HG02870 (cell line): Measurements from ENCODE around the gene FGFBP2.
"Not testable (repeated sequence)": the region's sequence is repeated elsewhere in the genome, so short reads cannot be mapped to it uniquely, and the experiment has no call there.

Experiments used
- ATAC-seq: cut with Tn5 transposase; IDR thresholded peaks from one replicate; pipeline ENCODE4 v1.9.1; 2021; ENCODE audit warnings: mild to moderate bottlenecking, moderate library complexity; ENCODE audit not compliant: unreplicated experiment

Gene FGFBP2

DNA sequence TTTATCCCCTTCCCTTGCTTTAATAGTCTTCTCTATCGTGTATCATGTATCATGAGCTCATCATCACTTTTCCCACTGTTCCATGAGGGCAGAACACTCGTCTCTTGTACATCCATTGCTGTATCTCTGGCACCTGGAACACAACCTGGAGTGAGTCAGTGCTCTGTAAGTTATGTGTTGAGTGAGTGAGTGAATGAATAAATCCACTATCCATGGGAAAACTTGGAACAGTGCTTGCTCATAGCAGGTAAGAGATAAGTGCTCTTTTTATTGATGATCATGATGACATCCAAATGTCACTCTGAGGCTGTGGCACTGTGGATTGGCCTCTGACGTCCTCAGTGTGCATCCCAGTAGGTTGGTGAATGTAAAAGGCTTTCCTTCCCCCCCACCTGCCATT is 28.7 kb downstream of the FGFBP2 start:
- no peak for ATAC-seq

DNA sequence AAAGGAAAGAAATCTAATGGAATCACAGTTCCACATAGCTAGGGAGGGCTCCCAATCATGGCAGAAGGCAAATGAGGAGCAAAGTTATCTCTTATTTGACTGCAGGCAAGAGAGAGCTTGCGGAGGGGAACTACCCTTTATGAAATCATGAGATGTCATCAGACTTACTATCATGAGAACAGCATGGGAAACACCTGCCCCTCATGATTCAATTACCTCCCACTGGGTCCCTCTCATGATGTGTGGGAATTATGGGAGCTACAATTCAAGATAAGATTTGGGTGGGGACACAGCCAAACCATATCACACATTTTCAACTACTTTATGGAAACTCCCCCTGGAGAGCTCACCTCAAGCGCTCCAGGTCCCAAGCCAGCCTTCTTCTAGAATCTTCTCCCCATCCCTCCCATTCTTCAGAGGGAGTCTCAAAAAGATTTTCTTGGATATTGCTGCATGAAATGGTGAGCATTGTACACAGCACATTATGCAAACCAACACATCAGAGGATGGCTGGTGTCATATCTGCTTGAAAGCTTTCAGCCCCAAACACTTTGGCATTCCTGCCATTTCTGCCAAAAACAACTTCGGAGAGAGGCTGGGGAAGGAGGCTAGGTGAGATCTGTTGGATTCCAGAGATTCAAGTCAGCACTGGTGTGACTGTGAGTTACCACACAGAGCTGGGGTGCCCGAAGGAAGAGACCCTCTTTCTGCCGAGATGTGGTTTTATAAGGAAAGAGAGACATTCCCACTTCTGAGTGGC is 31.3 kb downstream of the FGFBP2 start:
- ATAC-seq, result no peak

DNA sequence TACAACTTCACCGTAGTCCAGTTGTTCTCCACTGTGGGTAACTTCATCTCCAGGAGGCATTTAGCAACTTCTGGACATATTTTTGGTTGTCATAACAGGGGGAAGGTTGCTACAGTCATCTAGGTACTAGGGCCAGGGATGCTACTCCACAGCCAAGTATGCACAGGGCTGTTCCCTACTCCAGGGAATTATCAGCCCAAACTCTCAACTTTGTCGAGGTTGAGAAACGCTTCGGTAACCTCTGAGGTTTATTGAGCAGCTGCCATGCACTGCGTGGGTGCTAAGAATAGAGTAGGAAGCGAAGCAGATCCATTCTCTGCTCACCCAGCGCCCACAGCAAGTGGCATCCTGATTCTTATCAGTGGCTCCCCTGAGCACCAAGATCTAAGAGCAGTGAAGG is 32.7 kb downstream of the FGFBP2 start:
- no peak for ATAC-seq

DNA sequence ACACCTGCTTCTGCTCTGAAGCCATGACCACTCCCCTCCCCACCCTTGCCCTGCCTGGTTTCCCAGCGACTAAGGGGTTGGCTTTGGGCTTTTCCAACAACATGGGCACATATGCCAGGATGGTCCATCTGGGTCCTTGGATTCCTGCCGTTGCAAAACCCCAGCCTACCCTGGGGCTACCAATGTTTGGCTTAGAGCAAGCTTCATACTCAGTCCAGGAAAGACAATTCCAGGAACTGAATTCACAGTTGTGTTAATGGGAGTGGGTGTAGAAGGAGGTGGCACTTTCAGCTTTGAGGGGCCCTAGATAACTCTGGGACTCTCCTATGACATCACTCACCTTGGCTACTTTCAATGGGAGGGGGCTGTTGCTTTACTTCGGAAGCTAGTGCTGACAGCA is 33.4 kb downstream of the FGFBP2 start:
- no peak for ATAC-seq

DNA sequence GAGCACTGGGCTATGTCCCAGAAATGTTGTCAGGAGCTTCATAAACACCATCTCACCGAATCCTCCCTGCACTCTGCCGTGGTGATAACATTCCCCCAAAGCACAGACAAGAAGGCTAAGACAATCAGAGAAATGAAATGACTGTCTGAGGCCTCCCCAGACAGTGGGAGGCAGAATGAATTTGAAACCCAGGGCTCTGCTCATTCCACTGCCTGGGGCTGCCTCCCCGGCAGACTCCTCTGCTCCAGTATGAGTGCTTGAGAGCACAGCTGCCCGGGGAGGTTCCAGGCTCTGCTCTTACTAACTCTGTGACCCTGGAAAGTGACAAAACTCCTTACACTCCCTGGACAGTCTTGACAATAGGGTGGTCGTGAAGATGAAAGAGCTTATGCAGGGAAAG is 34.1 kb downstream of the FGFBP2 start:
- no peak for ATAC-seq

DNA sequence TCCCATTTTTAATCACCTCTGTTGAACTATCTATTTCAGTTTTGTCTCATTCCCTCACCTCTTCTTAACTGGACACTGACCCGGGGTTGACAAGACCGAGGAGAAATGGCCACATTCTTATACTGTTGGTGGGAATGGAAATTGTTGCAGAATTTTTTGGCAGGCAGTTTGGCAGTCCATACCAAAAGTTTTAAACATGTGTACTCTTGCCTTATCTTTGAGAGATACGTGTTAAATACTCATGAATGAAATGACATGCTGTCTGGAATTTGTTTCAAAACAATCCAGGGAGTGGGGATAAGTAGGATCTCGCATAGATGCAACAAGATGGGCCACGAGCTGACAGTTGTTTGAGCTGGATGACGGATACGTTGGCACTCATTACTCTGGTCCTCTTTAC is 36.5 kb downstream of the FGFBP2 start:
- no peak for ATAC-seq

DNA sequence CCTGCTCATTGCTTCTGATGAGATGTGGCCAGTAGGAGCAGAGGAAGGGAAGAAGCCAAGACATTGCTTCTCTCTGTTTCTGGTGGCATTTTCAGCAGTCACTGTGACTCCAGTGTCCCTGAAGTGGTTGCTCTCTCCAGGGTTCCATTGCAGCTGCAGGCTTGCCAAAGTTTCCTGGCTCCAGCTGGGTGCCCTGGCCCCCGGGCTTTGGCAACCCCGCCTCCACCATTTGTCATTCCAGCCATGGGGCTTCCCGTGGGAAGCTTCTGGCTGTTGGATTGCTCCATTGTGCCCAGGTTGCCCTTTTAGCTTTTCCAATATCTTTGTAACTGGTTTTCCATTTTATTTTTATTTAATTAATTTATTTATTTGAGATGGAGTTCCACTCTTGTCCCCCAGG is 37.1 kb downstream of the FGFBP2 start:
- ATAC-seq, result no peak

DNA sequence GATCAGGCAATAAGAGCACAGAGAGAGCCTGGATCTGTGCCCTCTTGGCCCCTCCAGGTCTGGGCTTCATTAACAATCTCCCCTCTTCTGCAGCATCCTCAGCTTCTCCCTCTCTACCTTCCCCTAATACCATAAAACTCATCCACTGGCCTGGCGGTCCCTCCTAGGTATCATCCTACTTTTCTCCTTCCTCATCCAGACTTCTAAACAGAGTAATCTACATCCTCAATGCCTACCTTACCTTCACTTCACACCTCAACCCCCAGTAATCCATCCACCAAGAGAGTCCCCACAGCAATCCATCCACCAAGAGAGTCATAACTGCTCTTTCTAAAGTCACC is 41.4 kb downstream of the FGFBP2 start:
- ATAC-seq, result no peak

DNA sequence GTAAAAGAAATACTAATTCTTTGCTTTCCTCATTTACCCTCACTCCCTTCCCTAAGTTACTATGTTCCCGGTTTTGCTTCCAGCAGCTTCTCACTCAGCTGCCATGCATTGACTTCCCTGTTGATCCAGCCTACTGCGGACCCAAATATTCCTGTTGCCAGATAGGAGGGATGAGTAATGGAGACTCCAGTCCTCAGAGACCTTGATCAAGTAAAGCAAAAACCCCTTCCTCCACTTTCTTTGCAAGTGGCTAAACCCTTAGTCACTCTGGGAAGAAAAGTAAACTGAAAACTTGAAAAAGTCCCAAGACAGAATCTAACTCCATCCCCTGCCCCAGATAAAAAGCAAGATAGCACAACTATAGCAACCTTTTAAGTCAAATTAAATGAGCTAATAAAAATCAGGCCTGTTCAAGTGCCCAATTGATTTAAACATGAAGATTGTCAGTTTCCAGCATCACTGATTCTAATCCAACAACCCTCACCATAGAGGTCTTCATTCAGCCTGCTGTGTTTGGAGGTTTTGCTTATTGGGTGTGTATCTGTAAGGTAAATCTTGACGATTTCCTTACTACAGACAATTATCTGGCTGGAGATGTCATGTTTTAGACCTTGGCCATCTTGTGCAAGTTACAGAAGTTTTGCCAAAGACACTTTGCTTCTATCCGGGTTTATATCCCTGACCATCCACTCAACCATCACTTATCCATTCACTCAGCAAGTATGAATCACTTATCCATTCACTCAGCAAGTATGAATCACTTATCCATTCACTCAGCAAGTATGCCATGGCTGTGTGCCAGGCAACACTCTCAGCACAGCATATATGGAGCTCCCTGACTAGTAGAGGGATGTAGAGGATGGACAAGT is 42.0 kb downstream of the FGFBP2 start:
- ATAC-seq, result no peak

DNA sequence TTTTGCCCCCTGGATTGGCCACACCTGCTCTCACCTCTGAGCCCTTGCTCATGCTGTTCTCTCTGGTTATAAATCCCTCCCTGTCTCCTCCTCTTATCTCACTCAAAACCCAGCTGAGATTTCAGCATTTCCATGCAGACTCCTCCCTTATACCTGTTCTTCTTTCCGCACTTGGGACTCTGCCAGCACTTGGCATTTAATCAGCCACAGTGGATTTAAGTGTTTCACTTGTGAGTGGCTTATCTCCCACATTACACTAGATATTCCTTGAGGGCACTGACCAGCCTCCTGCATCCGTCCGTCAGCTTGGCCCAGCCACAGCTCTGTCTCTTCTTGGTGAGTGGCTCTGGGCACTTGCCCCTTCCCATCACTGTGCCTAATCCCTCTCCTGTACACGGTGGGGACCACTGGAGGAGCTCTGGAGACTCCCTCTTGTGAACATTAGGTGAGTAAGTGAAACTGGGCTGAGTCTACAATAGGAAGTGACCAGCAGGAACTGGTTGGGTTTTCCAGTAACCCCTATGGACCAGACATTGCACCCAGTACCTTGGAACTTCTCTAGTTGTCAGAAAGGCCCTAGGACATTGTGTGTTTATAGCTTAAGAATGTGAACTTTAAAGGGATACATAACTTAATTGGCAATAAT is 44.4 kb downstream of the FGFBP2 start:
- ATAC-seq, result no peak

DNA sequence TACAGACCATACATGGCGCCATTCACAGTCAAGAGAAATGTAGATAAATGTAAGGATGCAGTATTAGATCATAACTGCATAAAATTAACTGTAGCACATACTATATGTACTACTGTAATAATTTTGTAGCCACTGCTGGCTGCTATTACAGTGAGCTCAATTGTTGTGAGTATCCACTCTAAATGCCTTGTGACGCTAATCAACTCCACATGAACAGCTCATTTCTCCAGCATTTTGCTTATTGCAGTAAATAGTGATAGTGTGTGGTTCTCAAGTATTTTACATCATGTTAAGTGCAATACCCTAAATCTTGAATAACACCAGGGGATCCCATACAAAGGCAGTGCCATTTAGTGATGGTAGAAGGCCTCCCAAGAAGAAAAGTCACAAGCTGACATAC is 45.7 kb downstream of the FGFBP2 start:
- ATAC-seq, result no peak

DNA sequence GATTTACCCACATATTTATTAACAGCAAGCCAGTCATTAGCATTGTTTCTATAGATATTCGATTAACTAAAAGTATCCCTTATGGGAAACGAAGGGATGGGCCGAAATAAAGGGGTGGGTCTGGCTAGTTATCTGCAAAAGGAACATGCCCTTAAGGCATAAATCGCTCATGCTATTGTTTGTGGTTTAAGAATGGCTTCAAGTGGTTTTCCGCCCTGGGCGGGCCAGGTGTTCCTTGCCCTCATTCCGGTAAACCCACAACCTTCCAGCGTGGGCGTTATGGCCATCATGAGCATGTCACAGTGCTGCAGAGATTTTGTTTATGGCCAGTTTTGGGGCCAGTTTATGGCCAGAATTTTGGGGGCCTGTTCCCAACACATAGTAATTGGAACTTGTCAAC is 46.6 kb downstream of the FGFBP2 start:
- not testable (repeated sequence) for ATAC-seq

DNA sequence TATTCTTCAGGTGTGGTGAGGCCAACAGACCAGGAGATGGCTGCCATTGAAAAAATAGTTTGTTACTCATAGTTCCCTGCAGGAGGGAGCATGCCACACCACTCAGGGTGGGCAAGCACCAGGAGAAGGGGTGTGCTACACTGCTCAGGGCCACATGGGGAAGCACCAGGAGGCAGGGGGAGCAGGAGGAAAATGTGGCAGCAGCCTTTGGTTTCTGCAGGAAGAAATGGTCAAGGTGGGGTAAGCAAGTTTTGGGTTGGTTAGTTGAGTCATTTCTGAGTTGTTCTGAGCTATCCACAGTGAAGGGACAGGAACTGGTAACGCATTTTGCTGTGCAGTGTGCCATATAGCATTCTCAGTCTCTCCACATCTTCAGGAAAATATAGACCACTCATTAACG is 48.2 kb downstream of the FGFBP2 start:
- ATAC-seq, result no peak

DNA sequence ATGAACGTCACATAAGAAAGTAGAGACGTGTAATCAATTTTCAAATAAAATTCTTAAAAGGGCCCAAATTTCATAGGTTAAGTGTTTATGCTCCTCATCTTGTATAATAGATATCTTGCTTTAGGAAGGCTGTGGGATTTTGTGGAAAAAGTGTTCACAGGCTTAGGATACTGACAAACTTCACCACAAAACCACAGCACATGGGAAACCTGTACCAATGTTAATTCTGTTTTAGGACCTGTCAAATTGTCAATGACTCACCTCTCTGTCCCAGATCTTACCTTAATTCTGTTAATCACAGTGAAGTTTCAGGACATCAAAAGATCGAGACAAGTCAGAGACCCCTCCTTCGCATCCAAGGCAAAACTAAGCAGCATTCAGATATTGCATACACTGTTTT is 48.7 kb downstream of the FGFBP2 start:
- ATAC-seq, result no peak

DNA sequence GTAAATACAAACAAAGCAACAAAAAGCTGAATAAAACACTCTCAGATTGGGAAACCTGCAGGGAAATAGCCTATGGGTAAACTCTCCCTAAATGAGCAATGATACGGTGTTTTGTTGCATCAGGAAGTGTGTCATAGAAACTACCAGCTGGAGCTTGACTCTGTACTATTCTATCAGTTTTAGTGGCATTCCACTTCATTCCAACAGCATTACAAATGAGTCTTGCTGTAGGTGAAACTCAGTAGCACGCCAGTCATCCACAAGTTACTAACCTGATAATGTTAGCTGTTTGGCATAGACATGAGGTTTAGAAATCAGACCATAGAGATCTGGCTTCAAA is 49.4 kb downstream of the FGFBP2 start:
- ATAC-seq, result no peak

DNA sequence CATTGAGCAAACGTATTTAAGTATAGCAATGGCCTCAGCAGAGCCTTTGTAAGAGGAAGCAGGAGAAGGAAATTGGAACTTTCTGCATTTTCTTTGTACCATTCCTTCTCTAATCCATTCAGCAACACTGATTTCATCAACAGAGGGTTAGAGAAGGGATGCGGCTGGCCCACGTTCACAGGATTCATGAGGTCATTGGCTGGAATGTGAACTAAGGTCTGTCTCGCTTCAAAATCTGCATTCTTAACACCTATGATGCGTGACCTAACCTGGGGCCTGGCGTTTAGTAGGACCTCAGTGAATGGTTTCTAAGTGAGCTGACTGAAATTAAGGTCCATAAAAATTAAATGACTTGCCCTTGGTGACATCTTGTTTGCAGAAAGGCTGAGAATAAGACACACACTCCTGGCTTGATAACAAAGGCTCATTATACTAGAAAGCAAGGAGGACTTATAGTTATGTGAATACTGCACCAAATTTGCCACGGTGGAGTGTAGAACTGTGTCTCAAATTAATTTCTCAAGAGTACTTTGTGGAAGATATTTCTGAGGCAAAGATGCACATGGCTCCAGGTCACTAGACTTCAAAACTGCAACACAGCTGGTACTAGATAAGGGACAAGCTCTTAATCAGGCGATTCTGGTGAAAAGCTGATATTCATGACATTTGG is 49.9 kb downstream of the FGFBP2 start:
- ATAC-seq, result no peak

DNA sequence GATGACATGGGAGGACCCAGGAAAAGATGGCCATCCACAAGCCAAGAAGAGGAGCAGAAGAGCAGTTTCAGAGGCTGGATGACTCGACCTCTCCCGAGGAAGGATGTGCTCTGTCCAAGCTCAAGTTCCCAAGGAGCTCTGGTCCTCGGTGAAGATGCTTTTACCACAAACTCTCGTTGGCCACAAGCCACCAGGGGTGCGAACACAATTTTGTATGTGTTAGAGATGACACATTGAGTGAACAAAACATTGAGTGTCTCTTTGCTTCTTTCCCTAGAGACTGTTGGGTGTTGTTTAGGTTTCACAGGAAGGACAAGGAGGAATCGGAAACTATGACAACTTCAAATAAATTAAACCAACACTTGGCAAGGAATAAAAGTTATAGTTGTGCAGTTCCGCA is 50.7 kb downstream of the FGFBP2 start:
- no peak for ATAC-seq
